Activated naive CD8-positive, alpha-beta T cell treated with anti-CD3 and anti-CD28 coated beads, Interleukin-2, amount 10 ng/mL, durations not matched to agents 7 days and 5 days (primary cell): ENCODE measurements around the gene DONSON. TPM values are rescaled to one million over a fixed set of nuclear protein-coding genes. Genes with fewer than 3 reads are reported as not detected.
"Not testable (repeated sequence)": the region's sequence is repeated elsewhere in the genome, so short reads cannot be mapped to it uniquely, and the experiment has no call there.

ENCODE experiments used
- ATAC-seq: fragments of 150-1000 bp; cut with Tn5 transposase; one replicate; pipeline ENCODE4 v1.10.0; 2021; ENCODE audit warnings: low read depth, moderate library complexity
- POLR2A ChIA-PET: fragments of 350-600 bp; sonication (Branson Sonifier 250); formaldehyde crosslinking; loops from one replicate; lab custom pipeline; 2021; ENCODE audit warnings: antibody characterized with exemption; lab: Charles Lee
- DNase-seq: peaks from one replicate; pipeline ENCODE4 v3.0.0; 2021
- H3K27ac Mint-ChIP-seq: one replicate; pipeline ENCODE4 v1.8.0; 2022; ENCODE audit warnings: mild to moderate bottlenecking, mixed read lengths
- H3K27me3 Mint-ChIP-seq: one replicate; pipeline ENCODE4 v1.8.0; 2022; ENCODE audit warnings: mild to moderate bottlenecking, moderate library complexity, mixed read lengths
- H3K36me3 Mint-ChIP-seq: one replicate; pipeline ENCODE4 v1.8.0; 2021; ENCODE audit warnings: mild to moderate bottlenecking, mixed read lengths
- H3K4me1 Mint-ChIP-seq: one replicate; pipeline ENCODE4 v1.8.0; 2021; ENCODE audit warnings: mixed read lengths
- H3K4me3 Mint-ChIP-seq: one replicate; pipeline ENCODE4 v1.8.0; 2022; ENCODE audit warnings: mild to moderate bottlenecking, moderate library complexity, mixed read lengths
- H3K9me3 Mint-ChIP-seq: one replicate; pipeline ENCODE4 v1.8.0; 2021; ENCODE audit warnings: mixed read lengths
- total RNA-seq, 2 experiments: library from RNA; stranded (reverse); gene quantifications; one replicate each; pipeline ENCODE4 v1.2.3, GENCODE V29; 2021

Gene DONSON
- total RNA-seq, 2 experiments from 2014 or later = 29.0 to 33.6 TPM

DNA sequence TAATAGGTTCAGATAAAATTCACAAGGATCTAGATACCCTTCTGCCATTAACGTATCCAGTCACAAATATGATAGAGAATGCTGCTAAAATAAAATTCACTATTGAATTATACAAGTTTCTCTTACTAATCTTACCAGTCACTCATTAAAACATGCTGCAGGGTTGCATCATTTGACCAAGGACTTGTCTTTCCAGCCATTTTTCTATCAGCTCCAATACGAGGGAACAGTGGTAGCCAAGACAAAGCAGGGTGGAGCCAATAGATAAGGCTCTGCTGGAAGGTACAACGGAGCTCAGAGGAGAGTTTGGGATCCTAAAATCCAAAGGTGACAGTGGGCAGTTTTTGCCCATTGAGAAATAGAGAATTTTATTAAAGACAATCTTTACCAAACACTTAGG is 4.0 kb downstream of the DONSON start:
- Mint-ChIP-seq H3K4me1 (peaks cover 22% of the 10 kb centered on the region), H3K27ac (no peak overlapping the region), H3K27me3 (no peaks in the 10 kb centered on the region), H3K4me3 (no peak overlapping the region), H3K36me3 (peaks cover 17% of the 10 kb centered on the region), H3K9me3 (no peaks in the 10 kb centered on the region)
- DNase-seq = no peak
- no peak for ATAC-seq
- POLR2A ChIA-PET = interaction anchor here (0.7 kb wide), 1 partner anchor 12 kb away, joined by 3 read pairs; no protein-coding TSS in a partner anchor

DNA sequence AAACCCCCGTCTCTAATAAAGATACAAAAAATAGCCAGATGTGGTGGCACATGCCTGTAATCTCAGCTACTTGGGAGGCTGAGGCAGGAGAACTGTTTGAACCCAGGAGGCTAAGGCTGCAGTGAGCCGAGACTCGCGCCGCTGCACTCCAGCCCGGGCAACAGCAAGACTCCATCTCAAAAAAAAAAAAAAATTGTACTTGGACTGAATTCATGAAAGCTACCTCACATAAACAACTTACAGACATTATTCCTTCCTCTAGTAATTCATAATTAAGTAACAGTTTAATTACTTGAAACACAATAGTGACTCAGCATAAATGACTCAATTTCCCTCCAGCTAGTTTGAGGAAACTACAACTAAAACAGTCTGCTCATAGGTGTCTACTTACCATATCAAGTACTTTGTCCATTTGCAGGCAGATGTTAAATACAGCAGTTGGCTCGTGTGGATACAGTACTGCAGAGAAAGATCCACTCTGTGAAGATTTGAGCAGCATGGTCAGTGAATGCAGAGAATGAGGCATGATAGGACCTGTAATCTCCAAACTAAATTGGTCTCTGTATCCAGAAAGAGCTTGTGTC is 9.4 kb downstream of the DONSON start:
- Mint-ChIP-seq H3K36me3 (peaks cover 13% of the 10 kb centered on the region), H3K27me3 (no peaks in the 10 kb centered on the region), H3K4me1 (peaks cover under 1% of the 10 kb centered on the region), H3K9me3 (no peaks in the 10 kb centered on the region), H3K27ac (peak overlapping the region; percentile 44), H3K4me3 (no peak overlapping the region)
- POLR2A ChIA-PET = interaction anchor here (1.3 kb wide), 1 partner anchor 9 kb away, joined by 3 read pairs; no protein-coding TSS in a partner anchor
- DNase-seq (no peak), ATAC-seq (no peak)

DNA sequence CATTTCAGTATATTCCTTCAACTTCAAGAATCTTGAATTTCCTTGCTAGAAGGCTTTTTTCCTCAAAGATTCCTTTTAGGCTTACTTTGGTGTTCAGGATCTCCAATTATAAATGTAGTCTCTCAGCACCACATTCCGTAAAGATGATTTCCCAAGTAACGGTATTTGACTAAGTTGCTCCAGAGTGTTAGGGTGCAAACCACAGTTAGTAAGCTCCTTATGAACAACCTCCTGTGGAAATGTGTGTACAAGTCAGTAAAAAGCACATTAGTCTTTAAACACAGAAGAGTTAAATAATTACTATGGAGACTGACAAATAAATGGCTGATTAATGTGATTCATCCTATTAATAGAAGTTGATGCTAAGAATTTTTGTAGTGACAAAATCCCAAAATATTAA is 10.3 kb downstream of the DONSON start:
- ATAC-seq (no peak), DNase-seq (no peak)
- no peaks in the 10 kb centered on the region for H3K27me3 Mint-ChIP-seq
- POLR2A ChIA-PET = interaction anchor here (1.3 kb wide), 1 partner anchor 10 kb away, joined by 3 read pairs; no protein-coding TSS in a partner anchor
- no peak overlapping the region for H3K4me3 Mint-ChIP-seq
- no peaks in the 10 kb centered on the region for H3K9me3 Mint-ChIP-seq
- no peak overlapping the region for H3K27ac Mint-ChIP-seq
- H3K4me1 Mint-ChIP-seq = peaks cover 3% of the 10 kb centered on the region
- H3K36me3 Mint-ChIP-seq = peaks cover 17% of the 10 kb centered on the region

DNA sequence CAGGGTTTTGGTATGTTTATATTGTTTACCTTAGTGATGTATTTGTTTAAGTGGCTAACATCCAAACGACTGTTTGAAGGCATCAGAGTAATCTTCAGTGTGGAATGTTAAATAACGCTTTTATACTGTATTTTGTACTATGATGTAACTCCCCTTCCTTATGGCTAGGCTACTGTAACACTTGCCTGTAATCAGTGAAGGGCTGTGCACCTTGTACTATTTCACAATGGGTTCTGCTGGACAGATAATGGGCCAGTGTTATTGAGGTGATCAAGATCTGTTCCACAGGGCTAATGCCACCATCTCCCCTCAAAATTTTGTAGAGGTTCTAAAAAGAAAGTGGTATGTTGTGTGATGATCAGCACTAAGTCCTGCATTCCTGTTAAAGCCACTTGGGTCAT is 11.7 kb downstream of the DONSON start:
- H3K4me3 Mint-ChIP-seq, H3K27me3 Mint-ChIP-seq, H3K9me3 Mint-ChIP-seq, ATAC-seq, H3K4me1 Mint-ChIP-seq, H3K27ac Mint-ChIP-seq, DNase-seq: not testable (repeated sequence)
- peaks cover 14% of the 10 kb centered on the region for H3K36me3 Mint-ChIP-seq
- POLR2A ChIA-PET = interaction anchor here (1.6 kb wide), 1 partner anchor 12 kb away, joined by 4 read pairs; the partner anchor contains the start of gene DONSON

DNA sequence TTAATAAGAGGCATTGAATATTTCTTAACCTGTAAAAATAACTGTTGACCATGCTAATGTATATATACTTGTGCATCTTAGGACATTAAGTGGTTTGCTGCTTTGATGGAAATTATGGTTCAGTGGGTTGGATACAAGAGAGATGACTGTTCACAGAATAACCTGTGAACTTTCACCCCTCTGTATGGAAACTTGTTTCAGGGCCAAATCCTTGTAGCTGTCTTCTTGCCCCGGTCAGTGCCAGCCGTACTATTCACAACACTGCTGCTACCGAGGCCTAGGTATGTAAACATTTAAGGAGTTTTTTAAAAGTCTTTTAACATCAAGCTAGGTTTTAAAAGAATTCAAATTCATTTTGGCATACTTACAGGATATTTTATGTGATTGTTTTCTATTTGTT is 16.1 kb downstream of the DONSON start:
- POLR2A ChIA-PET = interaction anchor here (0.7 to 1.8 kb wide), 2 partner anchors 10 to 16 kb away, joined by 5 to 6 read pairs; partner anchors contain the start of gene DONSON
- Mint-ChIP-seq H3K4me1 (peaks cover 9% of the 10 kb centered on the region), H3K36me3 (peaks cover 35% of the 10 kb centered on the region), H3K9me3 (no peaks in the 10 kb centered on the region), H3K4me3 (no peak overlapping the region), H3K27ac (no peak overlapping the region), H3K27me3 (no peaks in the 10 kb centered on the region)
- ATAC-seq (no peak), DNase-seq (no peak)

DNA sequence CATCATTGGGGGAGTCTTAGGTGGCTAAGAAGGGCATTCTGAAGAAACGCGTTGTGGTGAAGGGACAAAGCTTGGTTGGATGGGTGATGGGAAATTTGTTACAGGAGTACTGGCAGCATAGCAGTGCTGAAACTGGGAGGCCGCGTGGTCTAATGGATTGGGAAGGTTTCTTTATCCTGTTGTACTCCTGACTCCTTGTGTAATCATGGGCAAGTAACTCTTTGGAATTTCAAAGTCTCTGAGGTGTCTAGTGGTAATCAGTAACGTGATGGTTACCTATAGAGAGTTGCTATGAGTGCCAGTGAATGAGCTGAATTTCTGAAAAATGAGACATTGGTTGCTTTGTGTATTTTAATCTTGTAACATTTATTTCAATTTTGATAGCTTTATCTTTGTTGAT is 18.5 kb downstream of the DONSON start:
- POLR2A ChIA-PET = no interaction called here
- ATAC-seq = no peak
- H3K4me3 Mint-ChIP-seq = no peak overlapping the region
- peaks cover 31% of the 10 kb centered on the region for H3K36me3 Mint-ChIP-seq
- H3K9me3 Mint-ChIP-seq = no peaks in the 10 kb centered on the region
- no peak for DNase-seq
- no peaks in the 10 kb centered on the region for H3K27me3 Mint-ChIP-seq
- peak overlapping the region; percentile 6 for H3K27ac Mint-ChIP-seq
- peaks cover 9% of the 10 kb centered on the region for H3K4me1 Mint-ChIP-seq

DNA sequence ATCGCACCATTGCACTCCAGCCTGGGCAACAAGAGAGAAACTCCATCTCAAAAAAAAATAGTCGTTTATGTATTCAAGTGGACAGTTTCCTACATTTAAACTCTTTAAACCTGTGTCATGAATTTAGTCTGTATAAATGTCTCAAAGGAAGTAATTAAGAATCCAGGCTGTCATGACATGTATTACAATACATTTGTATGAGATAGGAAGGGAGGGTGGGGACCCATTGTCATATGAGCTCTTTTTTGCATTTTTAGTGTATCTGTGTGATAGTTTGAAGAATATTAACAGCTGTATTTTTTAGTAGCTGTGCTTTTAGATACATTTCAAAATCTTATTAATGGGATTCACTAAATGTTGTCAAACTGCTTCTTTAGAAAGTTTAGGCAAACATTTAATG is 20.0 kb downstream of the DONSON start:
- Mint-ChIP-seq H3K27ac (no peak overlapping the region), H3K4me3 (no peak overlapping the region), H3K36me3 (peaks cover 24% of the 10 kb centered on the region), H3K27me3 (no peaks in the 10 kb centered on the region), H3K4me1 (peaks cover 6% of the 10 kb centered on the region), H3K9me3 (no peaks in the 10 kb centered on the region)
- ATAC-seq = no peak
- DNase-seq = no peak
- POLR2A ChIA-PET = no interaction called here

DNA sequence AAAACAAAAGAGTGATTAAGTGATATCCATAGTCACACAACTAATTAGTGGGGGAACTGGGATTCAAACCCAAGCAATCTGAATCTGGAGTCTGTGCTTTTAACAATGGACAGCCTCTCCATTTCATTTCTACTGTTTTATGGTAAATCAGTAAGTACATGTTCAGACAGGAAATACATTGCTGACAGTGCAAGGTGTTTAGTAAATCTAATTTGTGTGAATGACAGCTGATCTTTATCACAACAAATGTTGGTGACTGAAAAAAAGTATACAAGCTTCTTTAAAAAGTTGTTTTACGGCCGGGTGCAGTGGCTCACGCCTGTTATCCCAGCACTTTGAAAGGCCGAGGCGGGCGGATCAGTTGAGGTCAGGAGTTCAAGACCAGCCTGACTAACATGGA is 20.6 kb downstream of the DONSON start:
- no peak for DNase-seq
- no peak overlapping the region for H3K4me3 Mint-ChIP-seq

DNA sequence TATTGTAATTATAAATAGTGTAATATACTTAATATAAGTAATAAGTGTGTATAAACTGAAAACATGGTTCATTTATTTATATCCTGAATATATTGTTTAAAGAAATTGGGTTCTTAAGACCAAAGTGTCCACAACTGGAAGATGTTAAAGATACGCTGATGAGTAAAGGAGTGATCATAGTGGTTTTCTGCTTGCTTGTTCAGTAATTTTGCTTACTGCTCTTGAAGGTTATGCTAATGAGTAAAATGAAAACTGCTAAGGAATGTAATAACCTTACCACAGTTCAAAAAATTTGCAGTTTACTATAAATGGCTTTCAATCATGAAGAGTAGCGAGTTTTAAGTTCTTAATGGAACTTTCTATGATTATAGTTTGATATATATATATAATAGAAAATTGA is 22.0 kb downstream of the DONSON start:
- H3K4me1 Mint-ChIP-seq = peaks cover 9% of the 10 kb centered on the region
- no peaks in the 10 kb centered on the region for H3K27me3 Mint-ChIP-seq
- peaks cover 25% of the 10 kb centered on the region for H3K36me3 Mint-ChIP-seq
- POLR2A ChIA-PET = interaction anchor here (1.4 kb wide), 1 partner anchor 22 kb away, joined by 5 read pairs; the partner anchor contains the start of gene DONSON
- no peak overlapping the region for H3K4me3 Mint-ChIP-seq
- H3K27ac Mint-ChIP-seq = no peak overlapping the region
- H3K9me3 Mint-ChIP-seq = no peaks in the 10 kb centered on the region
- DNase-seq = no peak
- ATAC-seq = no peak

More for the DNA sequence above, 20.6 kb downstream of the DONSON start:
- POLR2A ChIA-PET = no interaction called here
- peaks cover 26% of the 10 kb centered on the region for H3K36me3 Mint-ChIP-seq
- H3K27ac Mint-ChIP-seq = peak overlapping the region; percentile 42
- peaks cover 8% of the 10 kb centered on the region for H3K4me1 Mint-ChIP-seq
- ATAC-seq = no peak
- no peaks in the 10 kb centered on the region for H3K9me3 Mint-ChIP-seq
- no peaks in the 10 kb centered on the region for H3K27me3 Mint-ChIP-seq

DNA sequence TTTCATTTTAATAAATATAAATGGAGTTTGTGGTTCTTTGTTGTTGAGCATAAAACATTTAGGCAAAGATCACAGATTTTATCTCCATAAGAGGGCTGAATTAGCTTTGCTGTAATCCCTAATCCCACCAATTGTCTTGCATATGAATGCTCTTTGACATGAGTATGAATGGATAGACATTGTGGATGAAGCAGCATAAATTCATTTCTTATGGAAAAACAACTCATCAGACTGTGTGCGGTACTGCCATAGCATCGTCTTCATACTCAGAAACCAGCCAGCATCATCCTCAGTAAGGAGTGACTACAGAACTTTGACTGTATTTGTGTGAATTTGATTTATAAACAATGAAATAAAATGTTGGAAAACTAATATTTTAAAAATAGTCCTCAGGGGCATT is 26.1 kb downstream of the DONSON start:
- Mint-ChIP-seq H3K36me3 (peaks cover 29% of the 10 kb centered on the region), H3K4me1 (peaks cover 8% of the 10 kb centered on the region), H3K27ac (no peak overlapping the region), H3K27me3 (no peaks in the 10 kb centered on the region), H3K9me3 (no peaks in the 10 kb centered on the region), H3K4me3 (no peak overlapping the region)
- DNase-seq (no peak), ATAC-seq (no peak)
- POLR2A ChIA-PET = no interaction called here

DNA sequence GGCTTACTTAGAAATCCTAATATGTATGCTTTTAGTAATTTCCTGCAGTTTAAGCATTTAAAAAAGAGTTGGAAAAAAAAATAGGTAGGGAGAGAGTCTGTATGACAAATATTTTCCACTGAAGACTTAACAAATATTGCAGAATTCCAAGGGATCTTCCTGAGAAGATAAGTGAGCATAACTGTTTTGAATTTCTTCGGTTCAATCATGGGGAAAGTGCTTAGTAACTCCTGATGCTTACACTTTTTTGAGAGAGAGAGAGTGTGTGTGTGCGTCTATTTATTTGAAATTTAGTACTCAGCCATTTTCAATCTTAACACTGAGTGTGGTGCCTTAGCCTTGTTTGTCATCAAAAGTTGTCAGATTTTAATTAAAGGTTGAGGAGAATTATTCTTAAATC is 27.1 kb downstream of the DONSON start:
- POLR2A ChIA-PET = no interaction called here
- Mint-ChIP-seq H3K4me3 (no peak overlapping the region), H3K27ac (peak overlapping the region; percentile 2), H3K4me1 (peaks cover 10% of the 10 kb centered on the region), H3K36me3 (peaks cover 38% of the 10 kb centered on the region), H3K27me3 (no peaks in the 10 kb centered on the region), H3K9me3 (no peaks in the 10 kb centered on the region)
- ATAC-seq (no peak), DNase-seq (no peak)

DNA sequence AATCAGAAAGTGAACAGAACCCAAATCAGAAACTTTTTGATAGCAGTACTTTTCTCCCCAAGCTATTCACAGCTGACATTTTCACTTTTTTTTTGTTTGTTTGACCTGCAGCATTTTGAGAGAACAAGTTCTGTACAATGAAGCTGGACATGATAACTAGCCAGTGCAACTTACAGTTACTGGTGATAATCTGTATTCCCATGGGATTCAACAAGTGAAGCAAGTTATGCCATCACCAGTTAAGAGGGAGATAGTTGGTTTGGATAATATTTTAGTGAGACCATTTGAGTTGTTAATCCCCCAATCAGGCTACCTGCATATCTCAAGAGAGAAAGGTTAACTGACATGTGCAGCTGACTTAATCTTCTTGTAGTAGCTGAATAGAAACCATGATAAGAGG is 27.5 kb downstream of the DONSON start:
- DNase-seq = no peak
- Mint-ChIP-seq H3K4me1 (peaks cover 12% of the 10 kb centered on the region), H3K27ac (no peak overlapping the region), H3K36me3 (peaks cover 42% of the 10 kb centered on the region), H3K27me3 (no peaks in the 10 kb centered on the region), H3K4me3 (no peak overlapping the region), H3K9me3 (no peaks in the 10 kb centered on the region)
- no peak for ATAC-seq
- POLR2A ChIA-PET = no interaction called here

DNA sequence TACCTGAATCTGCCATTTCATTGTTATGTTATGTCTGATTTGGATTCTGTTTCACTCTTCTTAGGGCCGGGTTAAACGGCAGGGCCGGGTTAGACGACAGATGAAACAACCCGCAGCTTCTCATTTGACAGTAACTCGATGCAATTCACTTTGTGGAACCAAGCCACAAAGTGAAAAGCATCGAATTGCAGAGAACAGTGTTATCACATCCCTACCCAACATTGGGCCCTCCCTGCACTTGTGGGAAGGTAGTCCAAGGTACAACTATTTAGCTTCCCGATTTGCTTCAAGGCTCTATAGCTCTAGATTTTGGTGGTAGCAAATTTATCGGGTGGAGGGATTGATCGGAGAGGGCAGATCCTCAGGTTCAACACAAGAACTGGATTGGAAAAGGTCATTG is 28.7 kb downstream of the DONSON start:
- H3K4me3 Mint-ChIP-seq = no peak overlapping the region
- POLR2A ChIA-PET = no interaction called here
- no peak for DNase-seq

DNA sequence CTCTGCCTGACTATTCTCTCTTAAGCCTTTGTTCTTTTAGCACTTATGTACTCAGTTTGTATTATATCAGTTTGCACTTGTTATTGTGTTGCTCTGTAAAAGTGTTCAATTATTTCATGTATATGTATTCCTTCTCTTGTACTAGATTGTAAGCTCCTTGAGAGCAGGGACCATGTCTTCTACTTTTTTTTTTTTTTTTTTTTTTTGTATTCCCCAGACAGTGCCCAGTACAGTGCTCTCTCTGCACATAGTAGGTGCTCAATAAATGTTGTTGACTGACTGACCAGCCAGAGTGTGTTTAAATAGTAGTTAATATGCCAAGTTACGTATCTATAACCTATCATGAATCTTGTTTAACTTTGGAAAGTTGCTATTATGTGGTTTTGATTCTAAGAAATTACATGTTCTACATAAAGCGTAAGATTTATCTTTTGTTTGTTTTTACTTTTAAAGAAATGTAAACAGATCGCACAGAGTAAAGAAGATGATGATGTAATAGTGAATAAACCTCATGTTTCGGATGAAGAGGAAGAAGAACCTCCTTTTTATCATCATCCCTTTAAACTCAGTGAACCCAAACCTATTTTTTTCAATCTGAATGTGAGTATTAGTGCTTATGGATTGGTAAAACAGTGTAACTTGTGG is 29.6 kb downstream of the DONSON start:
- Mint-ChIP-seq H3K9me3 (no peaks in the 10 kb centered on the region), H3K36me3 (peaks cover 55% of the 10 kb centered on the region), H3K4me1 (peaks cover 24% of the 10 kb centered on the region), H3K27me3 (no peaks in the 10 kb centered on the region), H3K27ac (no peak overlapping the region), H3K4me3 (no peak overlapping the region)
- no peak for ATAC-seq
- POLR2A ChIA-PET = no interaction called here
- no peak for DNase-seq

More for the DNA sequence above, 28.7 kb downstream of the DONSON start:
- Mint-ChIP-seq H3K9me3 (no peaks in the 10 kb centered on the region), H3K4me1 (peaks cover 20% of the 10 kb centered on the region), H3K36me3 (peaks cover 47% of the 10 kb centered on the region), H3K27ac (no peak overlapping the region), H3K27me3 (no peaks in the 10 kb centered on the region)
- ATAC-seq = no peak
